Stomach (tissue), 9 donors: Measurements from ENCODE around the gene DCTN2. TPM values are rescaled to one million over a fixed set of nuclear protein-coding genes. Genes with fewer than 3 reads are reported as not detected.

Source experiments
- DNase-seq, 2 donors: peaks; one replicate each; pipeline versions ENCODE4 v3.0.0 to v3.0.0-alpha.2; 2013 to 2019
- H3K27ac ChIP-seq, 5 donors: fragments of 200-600 bp in 4 of 5; sonication (generic) in 4 of 5; one replicate each; pipeline ENCODE4 v1.5.1; 2013 to 2019; ENCODE audit warnings: mild to moderate bottlenecking in 1 of 5, moderate library complexity in 1 of 5
- H3K27me3 ChIP-seq, 3 donors: fragments of 200-600 bp; sonication (generic); one replicate each; pipeline ENCODE4 v1.5.1; 2017 to 2019; ENCODE audit warnings: mixed run types in 1 of 3
- H3K36me3 ChIP-seq, 4 donors: fragments of 200-600 bp; sonication (generic); 1 replicate in 3 of 4; 2 replicates in 1 of 4; pipeline ENCODE4 v1.5.1; 2016 to 2019
- H3K4me1 ChIP-seq, 4 donors: fragments of 200-600 bp; sonication (generic); one replicate each; pipeline ENCODE4 v1.5.1; 2016 to 2019
- H3K4me3 ChIP-seq, 4 donors: fragments of 200-600 bp; sonication (generic) in 3 of 4; one replicate each; pipeline ENCODE4 v1.5.1; 2016 to 2019; ENCODE audit warnings: mild to moderate bottlenecking in 1 of 4
- H3K9me3 ChIP-seq, 4 donors: fragments of 200-600 bp; sonication (generic); one replicate each; pipeline ENCODE4 v1.5.1; 2016 to 2019
- CTCF ChIP-seq, 7 experiments: fragments of 450-650 bp in 4 of 7; fragments of 200-600 bp in 3 of 7; sonication (generic) in 3 of 7; IDR thresholded peaks; one replicate each; pipeline ENCODE4 v1.5.1; 2016 to 2019; ENCODE audit warnings: antibody characterized with exemption in 7 of 7, control low read depth in 2 of 7, mild to moderate bottlenecking in 1 of 7
- EP300 ChIP-seq: sonication (generic); formaldehyde crosslinking; IDR thresholded peaks from one replicate; pipeline ENCODE4 v1.6.1; 2017; ENCODE audit warnings: antibody characterized with exemption
- POLR2A ChIP-seq, 4 donors: fragments of 450-650 bp; IDR thresholded peaks; one replicate each; pipeline ENCODE4 v1.6.1; 2016; ENCODE audit warnings: antibody characterized with exemption in 4 of 4, control low read depth in 2 of 4, mild to moderate bottlenecking in 1 of 4, moderate library complexity in 1 of 4
- POLR2AphosphoS5 ChIP-seq, 3 donors: sonication (generic); formaldehyde crosslinking; IDR thresholded peaks; one replicate each; pipeline ENCODE4 v1.6.1; 2016; ENCODE audit warnings: antibody characterized with exemption in 3 of 3
- WGBS, 5 donors: extraction: QIAGEN DNeasy Blood & Tissue Kit in 3 of 5; methylation state at CpG; one replicate each; pipeline versions ENCODE4 v1.1.5 to v1.1.7; 2013 to 2018; 5-methylcytosine and 5-hydroxymethylcytosine counted together
- intact Hi-C: fragments of 100-400 bp; cut with DNase I; formaldehyde crosslinking; loops from one replicate; pipeline ENCODE4 v1.15.1; 2023; ENCODE audit warnings: low total_unique reads
- polyA plus RNA-seq, 3 donors: library from polyadenylated mRNA; stranded (reverse); fragments of 200-250 nt; gene quantifications; one replicate each; pipeline ENCODE4 v1.2.3, GENCODE V29; 2013
- total RNA-seq, 5 donors: library from RNA; depleted of rRNA; stranded (reverse); fragments of >200 nt; gene quantifications; one replicate each; pipeline versions ENCODE4 v1.1.0 to v1.2.3, GENCODE V29; 2014 to 2016
- donor health status: healthy with polysubstance abuse.
- donor health status: Bipolar disorder and iron deficiency.
- donor health status: healthy.

DCTN2 gene
- total and polyA plus RNA-seq, 8 donors, result 28.6 to 177 (median 106) TPM

DNA sequence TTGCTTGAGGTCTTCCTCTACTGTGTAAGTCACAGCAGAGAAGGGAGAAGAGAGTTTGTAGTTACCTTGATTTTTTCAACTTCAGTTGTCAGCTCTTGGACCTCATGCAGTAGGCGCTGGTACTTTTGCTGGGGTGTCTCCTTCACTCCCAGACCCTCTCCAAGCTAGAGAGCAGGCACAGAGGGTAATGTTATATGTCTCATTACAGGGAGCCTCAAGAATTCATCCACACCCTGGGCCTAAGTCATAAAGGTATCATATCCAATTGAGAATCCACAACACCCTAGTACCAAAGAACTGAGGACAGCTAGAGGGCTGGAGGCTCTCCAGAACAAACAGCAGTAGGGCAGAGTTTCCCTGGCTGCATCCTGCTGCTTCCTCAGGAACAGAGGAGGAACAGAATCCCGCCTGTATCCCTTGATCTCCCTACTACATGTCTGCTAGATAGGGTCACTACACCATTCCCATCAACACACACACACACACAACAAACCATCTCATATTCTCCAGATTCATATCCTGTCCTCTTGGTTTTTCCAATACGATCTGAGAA, 11.9 kb downstream of the DCTN2 start:
- DNase-seq, result no peak
- TF ChIP-seq EP300 (no peak), POLR2A (IDR thresholded peaks at IDR 0.05) (no peak), POLR2AphosphoS5 (IDR thresholded peaks at IDR 0.05) (no peak), CTCF (IDR thresholded peaks at IDR 0.05) (no peak)
- WGBS, 5 donors, result 84 to 93% (median 91%) methylated on average over 3 of the region's 3 CpGs
- no peaks in the 10 kb centered on the region for H3K9me3 ChIP-seq
- peaks cover 46 to 86% (median 84%) of the 10 kb centered on the region in 4 donors for H3K36me3 ChIP-seq
- intact Hi-C loops, result no loop called here
- H3K4me3 ChIP-seq, result no peak overlapping the region
- peak overlapping the region in 4 of 5 donors; percentile 34 to 81 (median 47) for H3K27ac ChIP-seq
- H3K4me1 ChIP-seq, result peaks cover 0 to 38% (median 18%) of the 10 kb centered on the region in 4 donors
- no peaks in the 10 kb centered on the region for H3K27me3 ChIP-seq

DNA sequence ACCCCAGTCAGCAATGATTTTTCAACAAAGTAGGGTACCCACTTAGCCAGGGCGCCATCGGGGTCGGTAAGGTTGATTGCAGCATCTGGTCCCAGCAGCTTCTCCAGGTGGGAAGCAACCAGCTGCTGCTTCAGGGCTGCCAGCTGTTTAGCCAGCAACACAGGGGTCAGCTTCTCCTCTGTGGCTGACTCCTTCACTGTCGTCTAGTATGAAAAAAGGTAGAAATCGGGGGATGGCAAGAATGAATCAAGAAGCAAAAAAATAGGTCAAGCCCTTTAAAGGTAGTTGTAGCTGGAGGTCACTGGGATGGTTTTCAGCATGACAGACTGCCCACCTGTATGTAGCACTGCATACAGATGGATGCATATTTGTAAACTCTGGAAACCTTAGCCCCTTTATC, 12.7 kb downstream of the DCTN2 start:
- TF ChIP-seq EP300, result no peak
- no peak for TF ChIP-seq CTCF (IDR thresholded peaks at IDR 0.05)
- TF ChIP-seq POLR2AphosphoS5 (IDR thresholded peaks at IDR 0.05), result no peak
- TF ChIP-seq POLR2A (IDR thresholded peaks at IDR 0.05), result no peak
- Histone ChIP-seq H3K9me3 (no peaks in the 10 kb centered on the region), H3K4me3 (no peak overlapping the region), H3K27me3 (no peaks in the 10 kb centered on the region), H3K36me3 (peaks cover 53 to 86% (median 84%) of the 10 kb centered on the region in 4 donors), H3K27ac (no peak overlapping the region), H3K4me1 (peaks cover 0 to 36% (median 16%) of the 10 kb centered on the region in 4 donors)
- WGBS, 5 donors, result 86 to 95% (median 92%) methylated on average over 5 of the region's 5 CpGs
- intact Hi-C loops, result no loop called here
- no peak for DNase-seq

- Histone ChIP-seq H3K4me3 (no peak overlapping the region), H3K9me3 (no peaks in the 10 kb centered on the region), H3K4me1 (peaks cover 0 to 35% (median 18%) of the 10 kb centered on the region in 4 donors), H3K27ac (no peak overlapping the region), H3K36me3 (peaks cover 64 to 86% (median 84%) of the 10 kb centered on the region in 4 donors), H3K27me3 (no peaks in the 10 kb centered on the region)
- DNase-seq, result no peak
- TF ChIP-seq POLR2A (IDR thresholded peaks at IDR 0.05) (no peak), POLR2AphosphoS5 (IDR thresholded peaks at IDR 0.05) (no peak)
- WGBS, 5 donors, result 89 to 95% (median 93%) methylated on average over 8 of the region's 8 CpGs
- intact Hi-C loops, result no loop called here
Measured at GRCh38 chr12:57533108-57533507, 13.9 kb downstream of the DCTN2 start.

GRCh38 chr12:57531836-57532235, 15.2 kb downstream of the DCTN2 start:
- H3K9me3 ChIP-seq, result no peaks in the 10 kb centered on the region
- H3K36me3 ChIP-seq, result peaks cover 77 to 90% (median 90%) of the 10 kb centered on the region in 4 donors
- intact Hi-C loops, result no loop called here
- no peak overlapping the region for H3K4me3 ChIP-seq
- peaks cover 0 to 33% (median 17%) of the 10 kb centered on the region in 4 donors for H3K4me1 ChIP-seq
- H3K27me3 ChIP-seq, result no peaks in the 10 kb centered on the region
- WGBS, 5 donors, result 50 to 86% (median 74%) methylated on average over 1 of the region's 1 CpG
- DNase-seq, result no peak
- no peak for TF ChIP-seq EP300
- TF ChIP-seq CTCF (IDR thresholded peaks at IDR 0.05), result no peak
- TF ChIP-seq POLR2AphosphoS5 (IDR thresholded peaks at IDR 0.05), result no peak
- TF ChIP-seq POLR2A (IDR thresholded peaks at IDR 0.05), result no peak
- no peak overlapping the region for H3K27ac ChIP-seq
